ENCODE measurements around the gene IRS2.

IRS2 gene

DNA sequence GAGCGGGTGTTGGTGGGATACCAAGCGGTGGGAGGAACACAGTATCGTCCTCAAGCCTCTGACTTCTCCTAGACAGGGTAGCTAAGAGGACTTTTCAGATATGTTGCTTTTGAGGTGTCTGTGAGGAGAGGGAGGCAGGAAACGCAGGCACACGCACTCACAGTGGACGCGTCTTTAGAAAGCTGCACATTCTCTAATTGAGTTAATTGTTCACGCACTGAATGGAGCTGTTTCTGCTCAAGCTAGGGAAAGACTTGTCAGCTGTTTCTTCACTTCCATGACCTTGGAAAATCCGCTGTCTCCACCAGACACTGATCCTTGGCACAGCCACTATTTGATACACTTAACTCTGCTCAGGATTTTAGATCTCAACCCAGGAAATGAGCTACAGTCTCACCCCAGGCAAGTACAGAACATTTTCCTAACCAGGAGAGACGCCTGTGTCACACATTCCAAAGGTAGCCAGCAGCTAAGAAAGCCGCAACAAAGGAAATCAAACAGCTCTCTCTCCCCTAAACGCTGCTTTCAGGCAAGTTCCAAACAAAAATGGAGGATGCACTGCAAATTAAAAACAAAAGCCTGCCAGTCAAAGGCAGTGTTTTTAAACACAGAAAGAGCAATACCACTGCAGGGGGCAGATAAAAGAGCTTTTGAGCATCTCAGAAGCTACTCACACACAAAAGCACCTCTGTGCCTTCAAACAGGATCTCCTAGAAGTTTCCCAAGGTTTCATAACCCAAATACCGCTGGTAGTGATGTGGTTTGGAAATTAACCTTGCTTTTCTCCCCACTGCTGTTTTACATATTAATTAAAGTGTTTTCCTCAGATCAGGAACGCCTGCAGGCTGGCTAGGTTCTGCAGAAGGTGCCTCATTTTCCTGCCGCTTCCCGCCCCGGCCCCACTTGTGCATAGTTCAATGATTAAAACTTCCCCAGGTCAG is 57.3 kb downstream of the IRS2 start:
- DNase-seq, result no peak

GRCh38 chr13:109728061-109728460 is 58.3 kb downstream of the IRS2 start:
- no peak for DNase-seq

- DNase-seq, result no peak
These were observed 59.1 kb downstream of the IRS2 start for GRCh38 chr13:109727251-109727650.

GRCh38 chr13:109725995-109726637 is 60.3 kb downstream of the IRS2 start:
- DNase-seq, result no peak

- no peak for DNase-seq
These were observed 61.1 kb downstream of the IRS2 start for GRCh38 chr13:109725297-109725696.

- DNase-seq, result no peak
These were observed 61.8 kb downstream of the IRS2 start for GRCh38 chr13:109724603-109725002.

- no peak for DNase-seq
These were observed 63.3 kb downstream of the IRS2 start for GRCh38 chr13:109723046-109723445.

GRCh38 chr13:109722068-109722467 is 64.3 kb downstream of the IRS2 start:
- DNase-seq, result no peak

- DNase-seq, result peak; percentile 41
These were observed 65.6 kb downstream of the IRS2 start for GRCh38 chr13:109720758-109721184.

GRCh38 chr13:109719962-109720646 is 66.3 kb downstream of the IRS2 start:
- DNase-seq, result no peak

DNA sequence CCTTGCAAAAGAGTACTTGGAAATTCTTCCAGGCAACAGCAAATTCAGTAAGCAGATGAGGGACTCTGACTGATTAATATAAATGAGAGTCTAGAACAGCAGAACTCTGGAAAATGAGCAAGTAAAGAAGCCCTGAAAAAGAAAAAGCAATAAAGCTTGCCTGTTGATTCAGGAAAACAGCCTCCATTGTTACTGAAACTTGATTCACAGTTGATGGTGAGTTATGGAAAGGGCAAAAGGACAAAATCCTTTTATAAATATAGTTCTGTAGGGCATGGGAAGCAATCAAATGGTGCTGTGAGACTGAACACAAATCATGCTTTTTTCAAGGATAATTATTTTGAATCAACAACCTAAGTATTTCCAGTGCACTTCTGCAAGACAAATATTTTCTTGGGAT is 67.7 kb downstream of the IRS2 start:
- DNase-seq, result no peak

GRCh38 chr13:109717686-109718085 is 68.7 kb downstream of the IRS2 start:
- no peak for DNase-seq

DNA sequence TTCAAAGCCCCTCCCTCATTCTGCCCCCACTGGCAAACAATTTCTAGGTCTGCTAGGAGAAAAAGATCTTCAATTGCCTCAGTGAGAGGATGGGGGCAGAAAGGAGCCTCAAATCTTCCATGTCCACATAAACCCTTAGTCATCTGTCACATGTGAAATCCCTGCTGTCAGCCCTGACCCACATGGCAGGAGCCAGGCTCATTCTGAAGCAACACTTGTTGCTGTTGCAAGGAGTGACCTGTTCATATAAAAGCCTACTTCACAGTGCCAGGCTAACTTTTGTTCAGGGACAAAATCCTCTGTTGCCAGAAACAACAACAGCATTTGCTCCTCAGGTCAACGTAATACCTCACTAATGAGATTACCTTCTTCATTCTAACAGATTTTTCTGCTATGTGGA is 70.5 kb downstream of the IRS2 start:
- DNase-seq, result no peak

DNA sequence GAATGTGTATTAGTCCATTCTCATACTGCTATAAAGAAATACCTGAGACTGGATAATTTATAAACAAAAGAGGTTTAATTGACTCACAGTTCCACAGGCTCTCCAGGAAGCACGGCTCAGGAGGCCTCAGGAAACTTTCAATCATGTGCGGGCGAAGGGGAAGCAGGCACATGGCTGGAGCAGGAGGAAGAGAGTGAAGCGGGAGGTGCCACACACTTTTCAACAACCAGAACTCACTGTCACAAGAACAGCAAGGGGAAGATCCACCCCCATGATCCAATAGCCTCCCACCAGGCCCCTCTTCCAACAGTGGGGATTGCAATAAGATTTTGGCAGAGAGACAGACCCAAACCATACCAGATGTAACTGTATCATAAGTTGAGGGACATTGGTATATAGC is 72.7 kb downstream of the IRS2 start:
- no peak for DNase-seq

GRCh38 chr13:109712124-109712722 is 74.2 kb downstream of the IRS2 start:
- DNase-seq, result no peak

- DNase-seq, result no peak
These were observed 78.4 kb downstream of the IRS2 start for GRCh38 chr13:109707742-109708617.

DNA sequence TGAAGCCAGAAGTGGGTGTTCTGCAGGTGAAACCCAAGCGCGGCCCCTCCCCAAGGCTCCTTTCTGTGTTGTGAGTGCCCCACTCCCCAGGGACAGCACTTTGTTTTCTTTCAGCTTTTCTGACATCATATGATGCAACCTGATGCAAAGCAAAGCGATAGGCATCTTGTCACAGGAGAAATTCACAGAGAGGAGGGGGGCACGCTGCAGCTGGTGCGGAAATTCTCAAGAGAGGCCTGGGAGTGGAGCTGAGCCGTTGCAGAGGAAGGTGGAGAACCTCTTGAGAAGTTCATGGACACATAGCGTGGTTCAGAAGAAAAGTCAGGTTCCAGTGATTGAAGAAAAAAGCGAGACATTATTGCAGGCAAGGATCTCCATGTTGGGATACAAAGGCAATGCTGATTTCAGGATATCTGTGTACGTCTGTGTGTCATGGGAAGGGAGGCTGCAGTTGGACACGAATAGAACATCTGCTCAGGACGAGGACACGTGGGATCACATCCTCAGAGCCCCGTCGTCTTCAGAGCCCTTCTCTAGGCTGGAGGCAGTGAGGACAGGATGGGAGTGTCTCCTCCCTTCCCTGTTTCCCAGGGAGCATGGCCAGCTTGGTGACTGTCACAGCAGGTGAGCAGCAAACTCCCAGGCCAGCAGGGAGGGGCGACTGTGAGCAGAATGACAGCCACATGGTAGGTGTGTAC is 79.2 kb downstream of the IRS2 start:
- peak; percentile 96 for DNase-seq

GRCh38 chr13:109706015-109706715 is 80.2 kb downstream of the IRS2 start:
- DNase-seq, result no peak

DNA sequence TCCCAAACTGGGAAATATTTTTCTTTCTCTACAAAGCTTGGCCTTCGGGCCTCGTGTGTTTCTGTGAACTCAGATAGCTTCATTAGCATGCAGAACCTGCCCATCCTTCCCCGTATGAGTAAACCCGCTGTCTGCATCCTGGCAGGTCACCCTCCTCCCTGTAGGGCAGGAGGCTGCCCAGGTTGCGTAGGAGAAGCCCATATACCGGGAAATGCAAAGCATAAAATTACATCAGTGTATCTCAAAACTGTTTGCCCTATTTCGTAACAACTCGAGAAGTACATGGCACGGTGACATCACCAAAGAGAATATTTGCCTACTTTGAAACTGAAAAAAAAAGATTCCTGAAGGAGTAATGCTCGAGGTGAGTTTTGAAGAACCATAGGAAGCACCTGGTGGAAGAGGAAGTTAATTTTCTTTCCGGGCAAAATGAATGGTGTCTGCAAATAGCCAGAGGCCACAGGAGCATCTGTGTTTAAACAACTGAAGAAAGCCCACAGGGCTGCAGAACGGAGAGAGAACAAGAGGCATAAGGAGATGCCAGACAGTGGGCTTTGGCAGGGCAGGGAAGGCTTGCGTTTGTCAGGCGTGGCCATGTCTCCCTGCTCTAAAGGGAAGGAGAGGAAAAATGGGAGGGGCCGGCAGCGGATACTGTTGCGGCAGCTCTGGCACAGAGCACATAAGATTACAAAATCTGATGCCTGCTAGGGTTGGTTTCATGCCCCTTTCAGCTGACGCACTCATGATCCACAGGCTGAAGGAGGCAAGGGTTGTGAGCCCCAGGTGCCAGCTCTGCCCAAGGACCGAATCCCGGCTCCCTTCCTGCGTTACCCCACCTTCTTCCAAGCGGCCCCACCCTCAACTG is 81.4 kb downstream of the IRS2 start:
- DNase-seq, result no peak

DNA sequence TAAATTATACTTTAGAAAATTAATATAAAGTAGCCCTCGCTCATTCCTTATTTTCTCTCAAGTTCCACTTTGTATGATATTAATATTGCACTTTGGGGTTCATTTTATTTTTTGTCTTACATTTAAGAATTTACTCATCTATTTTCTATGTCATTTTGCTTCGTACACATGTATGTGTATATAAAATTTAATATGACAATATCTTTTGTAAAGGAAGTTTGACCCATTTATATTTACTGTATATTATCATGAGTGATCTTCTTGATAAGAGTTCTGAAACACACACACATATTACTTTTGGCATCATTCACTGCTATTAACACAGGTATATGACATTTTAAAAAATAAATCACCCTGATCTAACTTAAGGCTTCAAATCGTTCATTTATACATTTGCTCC is 83.1 kb downstream of the IRS2 start:
- DNase-seq, result no peak

Data from NCI-H1436 (cell line).